ENCODE measurements around the gene DUSP1.

- TF ChIP-seq POLR2A (IDR thresholded peaks at IDR 0.05), result no peak
- TF ChIP-seq CTCF (IDR thresholded peaks at IDR 0.05), result no peak
Observed at GRCh38 chr5:172762214-172763119, 8.5 kb downstream of the DUSP1 start.

Data from esophagus squamous epithelium (tissue), 4 donors.